HL-60 (cell line): Measurements from ENCODE around the gene TRNP1.

Source experiments
- DNase-seq, 2 experiments: peaks; one replicate each; pipeline ENCODE4 v3.0.0-alpha.2; 2010 to 2020; ENCODE audit warnings: low read depth in 1 of 2, low spot score in 1 of 2
- H3K27ac ChIP-seq: fragments of 250-450 bp; sonication (Bioruptor Pico); replicated peaks from 2 replicates; pipeline ENCODE4 v1.5.1; 2020; ENCODE audit warnings: mild to moderate bottlenecking, moderate library complexity
- H3K27me3 ChIP-seq: fragments of 250-450 bp; sonication (Bioruptor Pico); 2 replicates; pipeline ENCODE4 v1.5.1; 2021; ENCODE audit warnings: mild to moderate bottlenecking, moderate library complexity; ENCODE audit not compliant: insufficient read depth, poor library complexity, severe bottlenecking
- H3K4me3 ChIP-seq: replicated peaks from 2 replicates; pipeline ENCODE4 v1.5.1; 2011; ENCODE audit warnings: mild to moderate bottlenecking, control low read depth, low read length; ENCODE audit not compliant: insufficient read depth
- GABPA ChIP-seq: IDR thresholded peaks from 2 replicates; pipeline ENCODE4 v1.6.1; 2012; ENCODE audit warnings: low read depth
- POLR2AphosphoS5 ChIP-seq: IDR thresholded peaks from 2 replicates; pipeline ENCODE4 v1.6.1; 2012; ENCODE audit warnings: low read depth
- SPI1 ChIP-seq: IDR thresholded peaks from 2 replicates; pipeline ENCODE4 v1.6.1; 2012; ENCODE audit warnings: low read depth, mild to moderate bottlenecking, borderline replicate concordance
- TF ChIP-seq, protein P1 (sequence below): IDR thresholded peaks from 2 replicates; pipeline ENCODE4 v1.6.1; 2012; ENCODE audit warnings: low read depth; ENCODE audit not compliant: insufficient replicate concordance
- TF ChIP-seq, protein P2 (sequence below): IDR thresholded peaks from one replicate; pipeline ENCODE4 v1.5.1; 2011; ENCODE audit warnings: low read length, control low read depth, inconsistent platforms; ENCODE audit not compliant: insufficient read depth

The TRNP1 gene

DNA sequence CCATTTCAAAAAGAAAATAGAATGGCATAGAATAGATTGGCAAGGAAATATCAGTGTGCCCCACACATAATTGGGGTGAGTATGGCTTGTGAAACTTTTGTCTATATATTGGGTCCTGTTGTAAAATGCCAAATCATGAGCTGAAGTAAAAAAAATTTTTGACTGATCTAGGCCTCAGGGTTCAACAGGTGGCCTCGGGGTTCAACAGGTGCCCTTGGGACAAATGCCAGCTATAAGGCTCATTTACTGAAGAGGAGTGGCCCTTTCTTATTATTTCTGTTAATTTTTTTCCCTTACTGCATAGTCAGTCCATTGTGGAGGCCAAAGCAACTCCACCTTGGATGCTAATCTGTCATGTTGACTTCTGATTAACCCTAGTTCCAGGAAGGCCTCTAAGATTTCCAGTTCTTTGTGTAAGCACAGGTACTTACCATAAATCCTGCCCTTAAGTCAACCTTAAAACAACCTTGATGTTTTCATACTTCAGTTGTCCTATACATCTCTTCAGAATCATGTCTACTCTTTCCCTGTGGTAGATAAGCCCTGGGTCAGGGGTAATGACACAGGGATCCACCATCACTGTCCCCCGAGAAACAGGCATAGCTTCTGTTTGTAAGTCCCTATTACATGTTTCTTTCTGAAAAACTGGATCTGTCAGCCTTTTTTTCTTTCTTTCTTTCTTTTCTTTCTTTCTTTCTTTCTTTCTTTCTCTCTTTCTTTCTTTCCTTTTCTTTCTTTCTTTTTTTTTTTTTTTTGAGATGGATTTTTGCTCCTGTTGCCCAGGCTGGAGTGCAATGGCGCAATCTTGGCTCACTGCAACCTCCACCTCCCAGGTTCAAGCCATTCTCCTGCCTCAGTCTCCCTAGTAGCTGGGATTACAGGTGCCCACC is 16.6 kb upstream of the TRNP1 start:
- DNase-seq: no peak
- TF ChIP-seq GABPA (no peak), SPI1 (no peak), POLR2AphosphoS5 (no peak)
- TF ChIP-seq, protein P1, sequence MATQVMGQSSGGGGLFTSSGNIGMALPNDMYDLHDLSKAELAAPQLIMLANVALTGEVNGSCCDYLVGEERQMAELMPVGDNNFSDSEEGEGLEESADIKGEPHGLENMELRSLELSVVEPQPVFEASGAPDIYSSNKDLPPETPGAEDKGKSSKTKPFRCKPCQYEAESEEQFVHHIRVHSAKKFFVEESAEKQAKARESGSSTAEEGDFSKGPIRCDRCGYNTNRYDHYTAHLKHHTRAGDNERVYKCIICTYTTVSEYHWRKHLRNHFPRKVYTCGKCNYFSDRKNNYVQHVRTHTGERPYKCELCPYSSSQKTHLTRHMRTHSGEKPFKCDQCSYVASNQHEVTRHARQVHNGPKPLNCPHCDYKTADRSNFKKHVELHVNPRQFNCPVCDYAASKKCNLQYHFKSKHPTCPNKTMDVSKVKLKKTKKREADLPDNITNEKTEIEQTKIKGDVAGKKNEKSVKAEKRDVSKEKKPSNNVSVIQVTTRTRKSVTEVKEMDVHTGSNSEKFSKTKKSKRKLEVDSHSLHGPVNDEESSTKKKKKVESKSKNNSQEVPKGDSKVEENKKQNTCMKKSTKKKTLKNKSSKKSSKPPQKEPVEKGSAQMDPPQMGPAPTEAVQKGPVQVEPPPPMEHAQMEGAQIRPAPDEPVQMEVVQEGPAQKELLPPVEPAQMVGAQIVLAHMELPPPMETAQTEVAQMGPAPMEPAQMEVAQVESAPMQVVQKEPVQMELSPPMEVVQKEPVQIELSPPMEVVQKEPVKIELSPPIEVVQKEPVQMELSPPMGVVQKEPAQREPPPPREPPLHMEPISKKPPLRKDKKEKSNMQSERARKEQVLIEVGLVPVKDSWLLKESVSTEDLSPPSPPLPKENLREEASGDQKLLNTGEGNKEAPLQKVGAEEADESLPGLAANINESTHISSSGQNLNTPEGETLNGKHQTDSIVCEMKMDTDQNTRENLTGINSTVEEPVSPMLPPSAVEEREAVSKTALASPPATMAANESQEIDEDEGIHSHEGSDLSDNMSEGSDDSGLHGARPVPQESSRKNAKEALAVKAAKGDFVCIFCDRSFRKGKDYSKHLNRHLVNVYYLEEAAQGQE: no peak
- TF ChIP-seq, protein P2, sequence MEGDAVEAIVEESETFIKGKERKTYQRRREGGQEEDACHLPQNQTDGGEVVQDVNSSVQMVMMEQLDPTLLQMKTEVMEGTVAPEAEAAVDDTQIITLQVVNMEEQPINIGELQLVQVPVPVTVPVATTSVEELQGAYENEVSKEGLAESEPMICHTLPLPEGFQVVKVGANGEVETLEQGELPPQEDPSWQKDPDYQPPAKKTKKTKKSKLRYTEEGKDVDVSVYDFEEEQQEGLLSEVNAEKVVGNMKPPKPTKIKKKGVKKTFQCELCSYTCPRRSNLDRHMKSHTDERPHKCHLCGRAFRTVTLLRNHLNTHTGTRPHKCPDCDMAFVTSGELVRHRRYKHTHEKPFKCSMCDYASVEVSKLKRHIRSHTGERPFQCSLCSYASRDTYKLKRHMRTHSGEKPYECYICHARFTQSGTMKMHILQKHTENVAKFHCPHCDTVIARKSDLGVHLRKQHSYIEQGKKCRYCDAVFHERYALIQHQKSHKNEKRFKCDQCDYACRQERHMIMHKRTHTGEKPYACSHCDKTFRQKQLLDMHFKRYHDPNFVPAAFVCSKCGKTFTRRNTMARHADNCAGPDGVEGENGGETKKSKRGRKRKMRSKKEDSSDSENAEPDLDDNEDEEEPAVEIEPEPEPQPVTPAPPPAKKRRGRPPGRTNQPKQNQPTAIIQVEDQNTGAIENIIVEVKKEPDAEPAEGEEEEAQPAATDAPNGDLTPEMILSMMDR: no peak
- Histone ChIP-seq H3K27ac (no peak overlapping the region), H3K27me3 (no peaks in the 10 kb centered on the region), H3K4me3 (no peak overlapping the region)

DNA sequence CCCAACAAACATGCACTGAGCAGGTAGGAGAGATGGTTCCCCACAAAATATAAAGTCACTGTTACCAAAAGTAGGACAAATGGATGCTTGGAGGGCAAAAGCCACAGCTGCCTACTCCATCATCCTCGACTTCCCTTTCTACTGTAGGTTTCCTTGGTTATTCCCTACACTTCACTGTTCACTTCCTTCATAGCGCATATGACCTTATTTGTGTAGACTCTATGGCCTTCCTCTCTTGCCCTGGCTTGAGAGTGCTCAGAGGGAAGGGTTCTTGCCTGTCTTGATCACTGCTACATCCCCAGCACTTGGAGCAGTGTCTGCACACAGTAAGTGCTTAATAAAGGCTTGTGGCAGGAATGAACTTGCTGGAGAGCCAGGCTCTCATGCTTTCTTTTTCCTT is 14.6 kb upstream of the TRNP1 start:
- H3K4me3 ChIP-seq: no peak overlapping the region
- no peak overlapping the region for H3K27ac ChIP-seq
- no peak for DNase-seq
- TF ChIP-seq, protein P1: no peak
- TF ChIP-seq POLR2AphosphoS5 (no peak), SPI1 (no peak), GABPA (no peak)
- TF ChIP-seq, protein P2: no peak
- H3K27me3 ChIP-seq: no peaks in the 10 kb centered on the region

DNA sequence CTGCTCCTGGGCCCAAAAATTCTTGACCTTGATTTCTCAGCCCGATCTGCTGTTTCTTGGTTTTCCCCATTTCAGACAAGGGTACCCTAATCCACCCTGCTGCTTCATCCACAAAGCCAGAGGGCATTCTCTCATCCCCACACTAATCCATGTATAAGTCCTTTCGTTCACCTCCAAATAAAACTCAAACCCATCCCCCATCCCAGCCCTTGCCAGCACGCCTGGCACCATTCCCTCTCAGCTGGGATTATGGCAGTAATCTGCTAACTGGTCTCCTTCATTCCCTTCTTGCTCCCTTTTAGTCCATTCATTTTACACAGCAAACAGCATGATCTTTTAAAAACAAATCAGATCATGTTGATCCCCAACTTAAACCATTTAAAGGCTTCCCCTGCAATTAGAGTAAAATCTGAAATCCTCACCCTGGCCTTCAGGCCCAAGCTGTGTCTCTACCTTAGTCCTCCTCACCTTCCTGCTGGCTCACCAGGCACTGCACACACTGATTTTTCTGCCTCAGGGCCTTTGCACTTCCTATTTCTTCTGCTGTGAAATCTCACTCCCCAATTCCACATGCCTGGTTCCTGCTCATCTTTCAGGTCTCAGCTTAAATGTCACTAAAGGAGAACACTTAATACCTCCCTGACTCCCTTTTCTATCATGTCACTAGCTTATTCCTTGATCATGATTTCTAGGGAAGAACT is 12.2 kb upstream of the TRNP1 start:
- TF ChIP-seq SPI1 (no peak), POLR2AphosphoS5 (no peak), GABPA (no peak)
- TF ChIP-seq, protein P2: no peak
- TF ChIP-seq, protein P1: no peak
- Histone ChIP-seq H3K27ac (no peak overlapping the region), H3K4me3 (no peak overlapping the region), H3K27me3 (peaks cover 6% of the 10 kb centered on the region)
- no peak for DNase-seq
